ENCODE measurements around the gene PLPP6.

Gene PLPP6

DNA sequence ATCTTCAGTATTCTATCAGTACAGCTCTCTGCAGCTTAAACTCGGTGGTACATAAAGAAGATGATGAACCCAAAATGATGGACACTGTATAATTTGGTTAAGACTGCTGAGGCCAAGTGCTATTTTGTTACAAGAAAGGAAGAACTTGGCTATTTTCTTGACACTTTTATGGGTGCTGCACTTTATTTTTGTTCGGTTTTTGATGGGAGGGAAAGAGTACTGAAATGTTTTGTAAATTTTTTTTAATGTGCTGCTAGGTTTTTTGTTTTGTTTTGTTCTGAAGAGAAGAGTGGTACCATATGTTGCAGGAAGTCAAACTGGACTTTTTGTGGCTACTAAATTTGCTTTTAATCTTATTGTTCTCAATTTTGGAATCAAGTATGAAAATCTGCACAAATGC lies 43.9 kb downstream of the PLPP6 start:
- DNase-seq: no peak
- H3K18ac ChIP-seq (ENCODE audit: low read depth in 1 of 2, low read length in 2 of 2): no peak overlapping the region

DNA sequence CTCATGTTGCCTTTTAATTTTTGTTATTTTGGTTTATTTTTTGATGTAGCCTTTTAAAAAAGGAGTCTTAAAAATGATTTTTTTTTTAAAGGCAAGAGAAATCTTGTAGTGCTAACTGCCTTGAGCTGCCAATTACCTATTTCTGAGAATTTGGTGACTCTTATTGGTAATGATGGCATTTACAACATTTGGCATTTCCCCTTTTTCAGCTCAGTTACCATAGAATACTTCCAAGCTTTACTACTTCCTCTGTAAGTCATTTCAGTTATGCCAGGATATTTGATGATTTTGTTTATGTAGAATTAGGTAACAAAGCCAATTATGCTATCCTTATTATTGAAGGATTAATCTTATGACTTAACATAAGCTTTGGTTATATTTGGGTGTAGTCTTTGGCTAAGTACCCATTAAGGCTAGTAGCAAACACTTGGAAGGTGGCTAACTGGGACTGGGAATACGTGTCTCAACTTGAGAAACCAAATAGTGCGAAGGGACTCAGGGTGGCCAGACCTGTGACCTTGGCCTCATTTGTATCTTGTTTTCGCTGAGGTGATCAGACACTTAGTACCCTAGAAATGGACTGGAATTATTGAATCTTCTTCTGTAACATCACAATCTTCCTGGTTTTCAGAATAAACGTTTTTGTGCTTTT lies 45.0 kb downstream of the PLPP6 start:
- Histone ChIP-seq H3K4ac (ENCODE audit: low read depth in 1 of 2, low read length in 2 of 2) (no peak overlapping the region), H3K9me3 (ENCODE audit: control insufficient read depth, low read length) (no peaks in the 10 kb centered on the region), H3K23ac (ENCODE audit: low read length in 2 of 2) (no peak overlapping the region), H3K14ac (ENCODE audit: low read length in 2 of 2) (no peak overlapping the region), H3K4me1 (ENCODE audit: control insufficient read depth, insufficient read depth, low read depth, low read length) (no peaks in the 10 kb centered on the region), H4K8ac (ENCODE audit: low read length) (no peak overlapping the region), H3K4me2 (ENCODE audit: low read length, poor library complexity, severe bottlenecking) (no peak overlapping the region), H3K27me3 (ENCODE audit: control insufficient read depth in 1 of 2, insufficient read depth in 1 of 2, low read length in 2 of 2) (no peaks in the 10 kb centered on the region), H3K4me3 (ENCODE audit: insufficient read depth in 1 of 2, low read depth in 1 of 2, low read length in 2 of 2) (no peak overlapping the region), H2BK12ac (ENCODE audit: low read length in 2 of 2) (no peak overlapping the region), H3K9ac (ENCODE audit: low read length) (no peak overlapping the region), H2AK5ac (ENCODE audit: low read length, severe bottlenecking) (no peak overlapping the region), H2AFZ (ENCODE audit: low read depth, low read length) (no peak overlapping the region), H2BK15ac (ENCODE audit: low read depth, poor library complexity, severe bottlenecking) (no peak overlapping the region), H3K18ac (ENCODE audit: low read depth in 1 of 2, low read length in 2 of 2) (no peak overlapping the region), H3K79me1 (replicated peaks; ENCODE audit: low read length, poor library complexity, severe bottlenecking) (peaks cover 4% of the 10 kb centered on the region), H4K91ac (ENCODE audit: low read length) (no peak overlapping the region), H3K36me3 (ENCODE audit: control insufficient read depth in 1 of 2, insufficient read depth in 2 of 2, low read depth in 1 of 2, low read length in 2 of 2) (peaks cover 3 to 71% of the 10 kb centered on the region in 2 experiments), H2BK120ac (ENCODE audit: low read depth, low read length) (no peak overlapping the region), H2BK5ac (ENCODE audit: low read depth, low read length, poor library complexity, severe bottlenecking) (no peak overlapping the region), H3K27ac (ENCODE audit: low read length, poor library complexity, severe bottlenecking) (no peak overlapping the region)
- no peak for DNase-seq
- WGBS: 98% methylated on average over 3 of the region's 4 CpGs

More for the DNA sequence above, 43.9 kb downstream of the PLPP6 start:
- H3K4me3 ChIP-seq (ENCODE audit: insufficient read depth in 1 of 2, low read depth in 1 of 2, low read length in 2 of 2): no peak overlapping the region
- no peak overlapping the region for H3K27ac ChIP-seq (ENCODE audit: low read length, poor library complexity, severe bottlenecking)
- no peaks in the 10 kb centered on the region for H3K27me3 ChIP-seq (ENCODE audit: control insufficient read depth in 1 of 2, insufficient read depth in 1 of 2, low read length in 2 of 2)
- H3K4me2 ChIP-seq (ENCODE audit: low read length, poor library complexity, severe bottlenecking): no peak overlapping the region
- H3K14ac ChIP-seq (ENCODE audit: low read length in 2 of 2): no peak overlapping the region
- H2AK5ac ChIP-seq (ENCODE audit: low read length, severe bottlenecking): no peak overlapping the region
- H4K8ac ChIP-seq (ENCODE audit: low read length): no peak overlapping the region
- H3K36me3 ChIP-seq (ENCODE audit: control insufficient read depth in 1 of 2, insufficient read depth in 2 of 2, low read depth in 1 of 2, low read length in 2 of 2): peaks cover 3 to 73% of the 10 kb centered on the region in 2 experiments
- no peak overlapping the region for H3K4ac ChIP-seq (ENCODE audit: low read depth in 1 of 2, low read length in 2 of 2)
- H3K9ac ChIP-seq (ENCODE audit: low read length): no peak overlapping the region
- H2BK5ac ChIP-seq (ENCODE audit: low read depth, low read length, poor library complexity, severe bottlenecking): no peak overlapping the region
- H3K23ac ChIP-seq (ENCODE audit: low read length in 2 of 2): no peak overlapping the region
- H2BK120ac ChIP-seq (ENCODE audit: low read depth, low read length): no peak overlapping the region
- 100% methylated on average over 2 of the region's 2 CpGs for WGBS
- peaks cover 4% of the 10 kb centered on the region for H3K79me1 ChIP-seq (replicated peaks; ENCODE audit: low read length, poor library complexity, severe bottlenecking)
- no peak overlapping the region for H4K91ac ChIP-seq (ENCODE audit: low read length)
- no peaks in the 10 kb centered on the region for H3K4me1 ChIP-seq (ENCODE audit: control insufficient read depth, insufficient read depth, low read depth, low read length)
- no peak overlapping the region for H2BK15ac ChIP-seq (ENCODE audit: low read depth, poor library complexity, severe bottlenecking)
- no peaks in the 10 kb centered on the region for H3K9me3 ChIP-seq (ENCODE audit: control insufficient read depth, low read length)
- H2BK12ac ChIP-seq (ENCODE audit: low read length in 2 of 2): no peak overlapping the region
- no peak overlapping the region for H2AFZ ChIP-seq (ENCODE audit: low read depth, low read length)

DNA sequence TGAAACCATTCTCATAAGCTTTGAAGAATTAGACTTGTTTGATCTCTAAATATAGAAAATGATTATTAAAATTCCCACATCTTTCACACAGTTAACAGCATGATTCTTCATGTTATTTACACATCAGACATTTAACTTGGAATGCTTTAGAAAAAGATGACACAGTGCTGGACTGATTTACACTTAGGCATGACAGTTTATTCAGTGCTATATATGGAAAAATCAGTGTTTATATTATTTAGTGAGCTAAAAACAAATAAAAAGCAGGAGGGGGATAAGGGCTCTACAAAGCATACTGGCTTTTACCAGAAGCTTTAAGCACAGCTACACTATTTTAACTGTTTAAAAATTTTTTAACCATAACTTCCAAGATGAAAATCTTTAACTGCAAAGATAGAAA lies 47.3 kb downstream of the PLPP6 start:
- no peak overlapping the region for H2BK120ac ChIP-seq (ENCODE audit: low read depth, low read length)
- H3K9me3 ChIP-seq (ENCODE audit: control insufficient read depth, low read length): no peaks in the 10 kb centered on the region
- H3K27ac ChIP-seq (ENCODE audit: low read length, poor library complexity, severe bottlenecking): no peak overlapping the region
- no peak overlapping the region for H3K4ac ChIP-seq (ENCODE audit: low read depth in 1 of 2, low read length in 2 of 2)
- no peak overlapping the region for H2BK12ac ChIP-seq (ENCODE audit: low read length in 2 of 2)
- H3K9ac ChIP-seq (ENCODE audit: low read length): no peak overlapping the region
- no peak overlapping the region for H3K4me3 ChIP-seq (ENCODE audit: insufficient read depth in 1 of 2, low read depth in 1 of 2, low read length in 2 of 2)
- H2AFZ ChIP-seq (ENCODE audit: low read depth, low read length): no peak overlapping the region
- H3K27me3 ChIP-seq (ENCODE audit: control insufficient read depth in 1 of 2, insufficient read depth in 1 of 2, low read length in 2 of 2): no peaks in the 10 kb centered on the region
- H4K91ac ChIP-seq (ENCODE audit: low read length): no peak overlapping the region
- peaks cover 2% of the 10 kb centered on the region for H3K4me1 ChIP-seq (ENCODE audit: control insufficient read depth, insufficient read depth, low read depth, low read length)
- H3K79me1 ChIP-seq (replicated peaks; ENCODE audit: low read length, poor library complexity, severe bottlenecking): peaks cover 9% of the 10 kb centered on the region
- no peak overlapping the region for H3K18ac ChIP-seq (ENCODE audit: low read depth in 1 of 2, low read length in 2 of 2)
- H3K14ac ChIP-seq (ENCODE audit: low read length in 2 of 2): no peak overlapping the region
- H4K8ac ChIP-seq (ENCODE audit: low read length): no peak overlapping the region
- no peak overlapping the region for H3K23ac ChIP-seq (ENCODE audit: low read length in 2 of 2)
- no peak for DNase-seq
- no peak overlapping the region for H3K4me2 ChIP-seq (ENCODE audit: low read length, poor library complexity, severe bottlenecking)
- H2BK5ac ChIP-seq (ENCODE audit: low read depth, low read length, poor library complexity, severe bottlenecking): no peak overlapping the region
- no peak overlapping the region for H2AK5ac ChIP-seq (ENCODE audit: low read length, severe bottlenecking)
- H3K36me3 ChIP-seq (ENCODE audit: control insufficient read depth in 1 of 2, insufficient read depth in 2 of 2, low read depth in 1 of 2, low read length in 2 of 2): peaks cover 3 to 71% of the 10 kb centered on the region in 2 experiments
- no peak overlapping the region for H2BK15ac ChIP-seq (ENCODE audit: low read depth, poor library complexity, severe bottlenecking)

DNA sequence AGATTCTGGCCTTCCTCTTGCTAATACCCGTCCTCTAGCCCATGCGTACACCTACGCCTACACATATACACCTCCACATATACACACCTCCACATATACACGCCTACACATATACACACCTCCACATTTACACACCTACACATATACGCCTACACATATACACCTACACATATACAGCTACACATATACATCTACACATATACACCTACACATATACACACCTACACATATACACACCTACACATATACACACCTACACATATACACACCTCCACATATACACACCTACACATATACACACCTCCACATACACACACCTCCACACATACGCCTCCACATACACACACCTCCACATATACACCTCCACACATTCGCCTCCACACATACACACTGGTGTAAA lies 51.8 kb downstream of the PLPP6 start:
- H3K14ac ChIP-seq (ENCODE audit: low read length in 2 of 2): no peak overlapping the region
- no peak overlapping the region for H3K9ac ChIP-seq (ENCODE audit: low read length)
- no peak overlapping the region for H2BK120ac ChIP-seq (ENCODE audit: low read depth, low read length)
- no peak overlapping the region for H3K27ac ChIP-seq (ENCODE audit: low read length, poor library complexity, severe bottlenecking)
- H3K79me1 ChIP-seq (replicated peaks; ENCODE audit: low read length, poor library complexity, severe bottlenecking): peaks cover 17% of the 10 kb centered on the region
- H2BK12ac ChIP-seq (ENCODE audit: low read length in 2 of 2): no peak overlapping the region
- no peak overlapping the region for H4K8ac ChIP-seq (ENCODE audit: low read length)
- H4K91ac ChIP-seq (ENCODE audit: low read length): no peak overlapping the region
- no peak overlapping the region for H2BK5ac ChIP-seq (ENCODE audit: low read depth, low read length, poor library complexity, severe bottlenecking)
- H3K27me3 ChIP-seq (ENCODE audit: control insufficient read depth in 1 of 2, insufficient read depth in 1 of 2, low read length in 2 of 2): no peaks in the 10 kb centered on the region
- H3K36me3 ChIP-seq (ENCODE audit: control insufficient read depth in 1 of 2, insufficient read depth in 2 of 2, low read depth in 1 of 2, low read length in 2 of 2): peaks cover 13 to 73% of the 10 kb centered on the region in 2 experiments
- H2AK5ac ChIP-seq (ENCODE audit: low read length, severe bottlenecking): no peak overlapping the region
- H3K4me3 ChIP-seq (ENCODE audit: insufficient read depth in 1 of 2, low read depth in 1 of 2, low read length in 2 of 2): no peak overlapping the region
- DNase-seq: no peak
- WGBS: 78% methylated on average over 7 of the region's 7 CpGs
- H2BK15ac ChIP-seq (ENCODE audit: low read depth, poor library complexity, severe bottlenecking): no peak overlapping the region
- no peak overlapping the region for H3K18ac ChIP-seq (ENCODE audit: low read depth in 1 of 2, low read length in 2 of 2)
- H3K4me2 ChIP-seq (ENCODE audit: low read length, poor library complexity, severe bottlenecking): no peak overlapping the region
- no peak overlapping the region for H2AFZ ChIP-seq (ENCODE audit: low read depth, low read length)
- H3K4me1 ChIP-seq (ENCODE audit: control insufficient read depth, insufficient read depth, low read depth, low read length): peaks cover 3% of the 10 kb centered on the region
- H3K9me3 ChIP-seq (ENCODE audit: control insufficient read depth, low read length): no peaks in the 10 kb centered on the region
- H3K23ac ChIP-seq (ENCODE audit: low read length in 2 of 2): no peak overlapping the region
- H3K4ac ChIP-seq (ENCODE audit: low read depth in 1 of 2, low read length in 2 of 2): no peak overlapping the region
